Progenitor cell of endocrine pancreas (in vitro differentiated cells): ENCODE results near the gene RANBP3L. TPM values are rescaled to one million over a fixed set of nuclear protein-coding genes. Genes with fewer than 3 reads are reported as not detected.

ENCODE experiments used
- DNase-seq: peaks from one replicate; pipeline ENCODE4 v3.0.0; 2021; ENCODE audit warnings: low spot score; ENCODE audit not compliant: unreplicated experiment
- H3K27ac Mint-ChIP-seq: 2 replicates; pipeline ENCODE4 v1.8.0; 2021; ENCODE audit warnings: mild to moderate bottlenecking, moderate library complexity, mixed read lengths
- H3K27me3 Mint-ChIP-seq: 2 replicates; pipeline ENCODE4 v1.8.0; 2021; ENCODE audit warnings: mixed read lengths
- H3K36me3 Mint-ChIP-seq: 2 replicates; pipeline ENCODE4 v1.8.0; 2022; ENCODE audit warnings: mixed read lengths; ENCODE audit not compliant: insufficient read depth
- H3K4me1 Mint-ChIP-seq: 2 replicates; pipeline ENCODE4 v1.8.0; 2021; ENCODE audit warnings: low read depth, mixed read lengths
- H3K4me3 Mint-ChIP-seq: 2 replicates; pipeline ENCODE4 v1.8.0; 2021; ENCODE audit warnings: low read depth, mild to moderate bottlenecking, moderate library complexity, mixed read lengths
- H3K9me3 Mint-ChIP-seq: 2 replicates; pipeline ENCODE4 v1.8.0; 2021; ENCODE audit warnings: low read depth, mixed read lengths
- CTCF ChIP-seq: fragments of 200-600 bp; sonication (generic); IDR thresholded peaks from one replicate; pipeline ENCODE4 v1.5.0; 2021; ENCODE audit warnings: antibody characterized with exemption, mild to moderate bottlenecking; ENCODE audit not compliant: unreplicated experiment
- total RNA-seq: library from RNA; stranded (reverse); gene quantifications from 2 replicates; pipeline ENCODE4 v1.2.1, GENCODE V29; 2021

Gene RANBP3L
- total RNA-seq, 1 donor from 2014 or later, result not detected

GRCh38 chr5:36237751-36238150 lies 64.0 kb downstream of the RANBP3L start:
- H3K4me3 Mint-ChIP-seq, result no peak overlapping the region

GRCh38 chr5:36236801-36237200 lies 64.9 kb downstream of the RANBP3L start:
- no peak for TF ChIP-seq CTCF
- Mint-ChIP-seq H3K4me3 (peak overlapping the region; percentile 32), H3K27ac (no peak overlapping the region), H3K36me3 (no peaks in the 10 kb centered on the region), H3K9me3 (no peaks in the 10 kb centered on the region), H3K27me3 (no peaks in the 10 kb centered on the region), H3K4me1 (peaks cover 27% of the 10 kb centered on the region)
- no peak for DNase-seq

More at GRCh38 chr5:36237751-36238150, 64.0 kb downstream of the RANBP3L start:
- TF ChIP-seq CTCF, result no peak
- no peaks in the 10 kb centered on the region for H3K36me3 Mint-ChIP-seq
- no peaks in the 10 kb centered on the region for H3K27me3 Mint-ChIP-seq
- no peak overlapping the region for H3K27ac Mint-ChIP-seq
- peaks cover 27% of the 10 kb centered on the region for H3K4me1 Mint-ChIP-seq
- DNase-seq, result no peak
- H3K9me3 Mint-ChIP-seq, result no peaks in the 10 kb centered on the region

GRCh38 chr5:36232533-36232932 lies 69.2 kb downstream of the RANBP3L start:
- Mint-ChIP-seq H3K36me3 (no peaks in the 10 kb centered on the region), H3K27me3 (no peaks in the 10 kb centered on the region), H3K4me1 (peaks cover 7% of the 10 kb centered on the region), H3K9me3 (no peaks in the 10 kb centered on the region), H3K27ac (no peak overlapping the region), H3K4me3 (no peak overlapping the region)
- TF ChIP-seq CTCF, result no peak
- DNase-seq, result no peak

GRCh38 chr5:36230151-36230790 lies 71.4 kb downstream of the RANBP3L start:
- H3K4me1 Mint-ChIP-seq, result peaks cover 7% of the 10 kb centered on the region
- no peak for TF ChIP-seq CTCF
- no peaks in the 10 kb centered on the region for H3K9me3 Mint-ChIP-seq
- no peak for DNase-seq
- H3K36me3 Mint-ChIP-seq, result peaks cover 2% of the 10 kb centered on the region
- H3K4me3 Mint-ChIP-seq, result no peak overlapping the region
- H3K27me3 Mint-ChIP-seq, result no peaks in the 10 kb centered on the region
- no peak overlapping the region for H3K27ac Mint-ChIP-seq

GRCh38 chr5:36228505-36228904 lies 73.2 kb downstream of the RANBP3L start:
- no peak for DNase-seq
- peaks cover 8% of the 10 kb centered on the region for H3K36me3 Mint-ChIP-seq
- peak overlapping the region; percentile 31 for H3K27ac Mint-ChIP-seq
- H3K4me1 Mint-ChIP-seq, result peaks cover 7% of the 10 kb centered on the region
- H3K4me3 Mint-ChIP-seq, result no peak overlapping the region
- H3K27me3 Mint-ChIP-seq, result no peaks in the 10 kb centered on the region
- TF ChIP-seq CTCF, result no peak
- no peaks in the 10 kb centered on the region for H3K9me3 Mint-ChIP-seq
